Nephron progenitor cell (in vitro differentiated cells): ENCODE results near the gene CYLD.

Experiments used
- DNase-seq: peaks from one replicate; pipeline ENCODE4 v3.0.0; 2021
- H3K27ac Mint-ChIP-seq: 2 replicates; pipeline ENCODE4 v1.8.0; 2021; ENCODE audit warnings: mild to moderate bottlenecking, moderate library complexity, mixed read lengths
- H3K27me3 Mint-ChIP-seq: 2 replicates; pipeline ENCODE4 v1.8.0; 2021; ENCODE audit warnings: mild to moderate bottlenecking, low read depth, mixed read lengths; ENCODE audit not compliant: poor library complexity
- H3K36me3 Mint-ChIP-seq: 2 replicates; pipeline ENCODE4 v1.8.0; 2021; ENCODE audit warnings: low read depth, mixed read lengths
- H3K4me1 Mint-ChIP-seq: 2 replicates; pipeline ENCODE4 v1.8.0; 2021; ENCODE audit warnings: mixed read lengths
- H3K4me3 Mint-ChIP-seq: 2 replicates; pipeline ENCODE4 v1.8.0; 2021; ENCODE audit warnings: mild to moderate bottlenecking, moderate library complexity, mixed read lengths
- H3K9me3 Mint-ChIP-seq: 2 replicates; pipeline ENCODE4 v1.8.0; 2021; ENCODE audit warnings: mild to moderate bottlenecking, moderate library complexity, mixed read lengths
- TF ChIP-seq, protein P1 (sequence below): fragments of 200-600 bp; sonication (generic); IDR thresholded peaks from 2 replicates; pipeline ENCODE4 v1.5.0; 2021; ENCODE audit warnings: antibody characterized with exemption

Gene CYLD

DNA sequence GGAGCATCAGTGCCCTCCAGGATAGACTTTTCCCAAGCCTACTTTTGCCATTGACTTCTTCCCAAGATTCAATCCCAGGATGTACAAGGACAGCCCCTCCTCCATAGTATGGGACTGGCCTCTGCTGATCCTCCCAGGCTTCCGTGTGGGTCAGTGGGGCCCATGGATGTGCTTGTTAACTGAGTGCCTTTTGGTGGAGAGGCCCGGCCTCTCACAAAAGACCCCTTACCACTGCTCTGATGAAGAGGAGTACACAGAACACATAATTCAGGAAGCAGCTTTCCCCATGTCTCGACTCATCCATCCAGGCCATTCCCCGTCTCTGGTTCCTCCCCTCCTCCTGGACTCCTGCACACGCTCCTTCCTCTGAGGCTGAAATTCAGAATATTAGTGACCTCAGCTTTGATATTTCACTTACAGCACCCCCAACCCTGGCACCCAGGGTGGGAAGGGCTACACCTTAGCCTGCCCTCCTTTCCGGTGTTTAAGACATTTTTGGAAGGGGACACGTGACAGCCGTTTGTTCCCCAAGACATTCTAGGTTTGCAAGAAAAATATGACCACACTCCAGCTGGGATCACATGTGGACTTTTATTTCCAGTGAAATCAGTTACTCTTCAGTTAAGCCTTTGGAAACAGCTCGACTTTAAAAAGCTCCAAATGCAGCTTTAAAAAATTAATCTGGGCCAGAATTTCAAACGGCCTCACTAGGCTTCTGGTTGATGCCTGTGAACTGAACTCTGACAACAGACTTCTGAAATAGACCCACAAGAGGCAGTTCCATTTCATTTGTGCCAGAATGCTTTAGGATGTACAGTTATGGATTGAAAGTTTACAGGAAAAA, 9.7 kb upstream of the CYLD start:
- TF ChIP-seq, protein P1, sequence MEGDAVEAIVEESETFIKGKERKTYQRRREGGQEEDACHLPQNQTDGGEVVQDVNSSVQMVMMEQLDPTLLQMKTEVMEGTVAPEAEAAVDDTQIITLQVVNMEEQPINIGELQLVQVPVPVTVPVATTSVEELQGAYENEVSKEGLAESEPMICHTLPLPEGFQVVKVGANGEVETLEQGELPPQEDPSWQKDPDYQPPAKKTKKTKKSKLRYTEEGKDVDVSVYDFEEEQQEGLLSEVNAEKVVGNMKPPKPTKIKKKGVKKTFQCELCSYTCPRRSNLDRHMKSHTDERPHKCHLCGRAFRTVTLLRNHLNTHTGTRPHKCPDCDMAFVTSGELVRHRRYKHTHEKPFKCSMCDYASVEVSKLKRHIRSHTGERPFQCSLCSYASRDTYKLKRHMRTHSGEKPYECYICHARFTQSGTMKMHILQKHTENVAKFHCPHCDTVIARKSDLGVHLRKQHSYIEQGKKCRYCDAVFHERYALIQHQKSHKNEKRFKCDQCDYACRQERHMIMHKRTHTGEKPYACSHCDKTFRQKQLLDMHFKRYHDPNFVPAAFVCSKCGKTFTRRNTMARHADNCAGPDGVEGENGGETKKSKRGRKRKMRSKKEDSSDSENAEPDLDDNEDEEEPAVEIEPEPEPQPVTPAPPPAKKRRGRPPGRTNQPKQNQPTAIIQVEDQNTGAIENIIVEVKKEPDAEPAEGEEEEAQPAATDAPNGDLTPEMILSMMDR = no peak
- Mint-ChIP-seq H3K4me3 (no peak overlapping the region), H3K36me3 (peaks cover 4% of the 10 kb centered on the region), H3K27ac (no peak overlapping the region), H3K4me1 (peaks cover 14% of the 10 kb centered on the region), H3K27me3 (peaks cover 14% of the 10 kb centered on the region), H3K9me3 (peaks cover 6% of the 10 kb centered on the region)
- no peak for DNase-seq

DNA sequence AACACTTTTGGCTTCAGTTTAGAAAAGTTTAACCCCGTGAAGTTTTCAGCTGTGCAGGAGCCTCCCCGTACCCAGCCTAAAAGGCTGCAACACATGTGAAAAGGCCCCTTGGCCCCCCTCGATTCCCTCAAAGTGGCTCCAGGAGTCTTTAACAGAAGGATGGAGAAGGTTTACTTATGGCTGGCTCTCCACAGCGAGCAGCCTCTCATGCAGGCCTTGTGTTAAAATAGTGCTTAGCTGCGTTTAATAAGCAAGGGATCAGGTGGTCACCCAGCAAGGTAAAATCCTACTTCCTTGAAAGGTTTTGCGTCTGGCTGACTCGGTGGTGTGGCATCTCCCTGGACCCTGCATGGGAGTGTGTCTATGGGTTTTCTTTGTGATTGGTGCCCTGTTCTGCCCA, 8.4 kb upstream of the CYLD start:
- DNase-seq = no peak
- H3K27ac Mint-ChIP-seq = no peak overlapping the region
- H3K4me1 Mint-ChIP-seq = peaks cover 14% of the 10 kb centered on the region
- H3K9me3 Mint-ChIP-seq = peaks cover 6% of the 10 kb centered on the region
- H3K36me3 Mint-ChIP-seq = peaks cover 4% of the 10 kb centered on the region
- H3K4me3 Mint-ChIP-seq = no peak overlapping the region
- TF ChIP-seq, protein P1 = no peak
- peaks cover 22% of the 10 kb centered on the region for H3K27me3 Mint-ChIP-seq

DNA sequence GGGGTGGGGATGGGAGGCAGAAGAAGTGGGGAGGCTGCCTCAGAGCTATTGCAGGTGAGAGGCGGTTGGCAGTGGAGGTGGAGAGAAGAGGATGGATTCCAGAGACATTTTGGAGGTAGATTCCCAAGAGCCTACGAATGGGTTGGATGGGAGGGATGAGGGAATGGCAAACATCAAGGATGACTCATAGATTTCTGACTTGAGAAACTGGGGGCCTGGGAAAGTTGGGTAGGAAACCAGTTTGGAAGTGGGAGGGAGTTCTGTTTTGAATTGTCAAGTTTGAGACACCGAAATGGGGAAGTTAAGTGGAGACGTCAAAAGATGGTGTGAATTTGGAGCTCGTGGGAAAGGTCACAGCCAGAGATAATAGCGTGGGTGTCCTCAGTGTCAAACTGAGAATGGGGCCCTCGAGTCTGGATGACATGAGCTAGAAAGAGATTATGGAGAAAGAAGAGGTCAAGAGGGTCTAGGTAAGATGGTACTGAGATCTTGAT, 6.2 kb upstream of the CYLD start:
- DNase-seq = no peak
- Mint-ChIP-seq H3K4me1 (peaks cover 19% of the 10 kb centered on the region), H3K27ac (no peak overlapping the region), H3K36me3 (no peaks in the 10 kb centered on the region), H3K27me3 (peaks cover 33% of the 10 kb centered on the region), H3K9me3 (no peaks in the 10 kb centered on the region), H3K4me3 (no peak overlapping the region)
- TF ChIP-seq, protein P1 = no peak

DNA sequence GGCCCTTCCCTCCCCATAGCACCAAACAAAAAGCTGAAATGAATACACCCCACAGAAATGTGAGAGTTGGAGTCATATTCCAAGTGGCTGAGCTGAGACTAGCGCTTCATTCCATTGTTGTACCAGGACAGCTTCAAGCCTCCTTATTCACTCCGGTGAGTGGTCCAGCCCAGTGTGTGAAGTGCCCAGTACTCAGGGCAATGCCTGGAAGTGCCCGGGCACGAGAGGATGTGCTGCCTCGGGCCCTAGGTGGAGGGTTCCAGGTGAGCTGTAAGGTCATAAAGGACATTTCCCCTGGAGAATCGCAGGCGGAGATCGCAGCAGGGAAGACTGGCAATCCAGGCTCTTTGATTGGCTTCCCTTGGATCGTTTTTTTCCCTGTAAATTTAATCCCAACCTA, 5.4 kb upstream of the CYLD start:
- no peak for DNase-seq
- Mint-ChIP-seq H3K4me1 (peaks cover 21% of the 10 kb centered on the region), H3K36me3 (no peaks in the 10 kb centered on the region), H3K27ac (no peak overlapping the region), H3K4me3 (no peak overlapping the region), H3K27me3 (peaks cover 33% of the 10 kb centered on the region), H3K9me3 (no peaks in the 10 kb centered on the region)
- TF ChIP-seq, protein P1 = no peak

DNA sequence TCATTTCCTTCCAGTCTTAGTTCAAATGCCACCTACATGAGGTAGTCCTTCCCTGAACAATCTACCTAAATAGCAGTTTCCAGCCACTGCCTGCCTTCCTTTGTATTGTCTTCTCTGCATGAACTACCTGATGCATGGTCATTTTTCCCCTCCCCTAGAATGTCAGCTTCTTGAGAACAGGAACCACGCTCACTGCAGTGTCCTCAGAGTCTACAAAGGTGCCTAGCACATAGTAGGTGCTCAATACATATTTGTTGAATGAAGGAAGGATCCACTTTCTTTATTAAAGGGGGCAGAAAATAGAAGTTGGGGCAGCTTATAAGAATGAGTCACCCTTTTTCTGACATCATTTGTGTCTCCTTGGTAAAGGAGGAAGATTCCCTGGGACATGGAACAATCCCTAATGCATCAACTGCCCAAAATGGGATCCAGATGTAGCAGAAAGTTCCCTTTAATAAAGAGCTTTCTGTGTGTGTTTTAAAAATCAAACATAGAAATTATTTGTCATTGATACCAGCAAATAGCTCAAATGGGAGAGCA, 4.4 kb upstream of the CYLD start:
- Mint-ChIP-seq H3K4me1 (peaks cover 13% of the 10 kb centered on the region), H3K27ac (no peak overlapping the region), H3K9me3 (no peaks in the 10 kb centered on the region), H3K27me3 (peaks cover 33% of the 10 kb centered on the region), H3K36me3 (no peaks in the 10 kb centered on the region), H3K4me3 (no peak overlapping the region)
- TF ChIP-seq, protein P1 = no peak
- no peak for DNase-seq
